Stimulated activated CD4-positive, alpha-beta T cell treated with anti-CD3 and anti-CD28 coated beads, Interleukin-4, amount 100 ng/mL, for 1 hour (primary cell): ENCODE results near the gene RABGGTB.
"Not testable (repeated sequence)": the region's sequence is repeated elsewhere in the genome, so short reads cannot be mapped to it uniquely, and the experiment has no call there.

Experiments used
- DNase-seq: peaks from one replicate; pipeline ENCODE4 v3.0.0-alpha.2; 2020

Gene RABGGTB

DNA sequence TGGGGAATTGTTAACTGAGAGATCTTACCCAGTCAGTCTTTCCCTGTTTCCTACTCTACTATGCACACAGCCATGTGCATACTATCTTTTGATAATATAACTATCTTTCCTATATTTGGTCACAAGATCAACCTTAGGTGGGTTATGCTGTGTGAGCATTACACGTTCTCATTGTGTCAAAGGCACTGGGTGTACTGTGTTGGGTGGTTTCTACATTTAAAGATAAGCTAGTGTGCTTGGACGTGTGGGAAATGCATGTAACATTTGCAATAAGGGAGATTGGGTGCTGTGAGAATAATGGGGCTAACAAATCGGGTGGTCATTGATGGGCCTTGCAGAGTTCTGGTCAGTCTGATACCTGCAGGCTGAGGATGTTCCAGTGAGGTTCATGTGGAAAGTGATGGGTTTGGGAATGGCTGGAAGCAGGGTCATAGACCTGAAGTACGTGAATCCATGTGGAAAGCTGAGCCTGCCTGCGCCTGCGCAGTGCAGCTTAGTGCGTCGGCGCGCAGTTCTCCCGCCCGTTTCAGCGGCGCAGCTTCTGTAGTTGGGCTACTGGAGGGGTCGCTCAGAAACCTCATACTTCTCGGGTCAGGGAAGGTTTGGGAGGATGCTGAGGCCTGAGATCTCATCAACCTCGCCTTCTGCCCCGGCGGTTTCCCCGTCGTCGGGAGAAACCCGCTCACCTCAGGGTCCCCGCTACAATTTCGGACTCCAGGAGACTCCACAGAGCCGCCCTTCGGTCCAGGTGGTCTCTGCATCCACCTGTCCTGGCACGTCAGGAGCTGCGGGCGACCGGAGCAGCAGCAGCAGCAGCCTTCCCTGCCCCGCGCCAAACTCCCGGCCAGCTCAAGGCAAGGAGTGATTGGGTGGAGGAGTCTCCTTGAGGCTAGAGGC, 10.6 kb downstream of the RABGGTB start, which contains the start of gene MSH4:
TSS of gene MSH4 (plus strand) at position 507 of the 897 bp plus-strand sequence. CDS start at position 611, 104 bp downstream.
- peak; percentile 23 for DNase-seq

DNA sequence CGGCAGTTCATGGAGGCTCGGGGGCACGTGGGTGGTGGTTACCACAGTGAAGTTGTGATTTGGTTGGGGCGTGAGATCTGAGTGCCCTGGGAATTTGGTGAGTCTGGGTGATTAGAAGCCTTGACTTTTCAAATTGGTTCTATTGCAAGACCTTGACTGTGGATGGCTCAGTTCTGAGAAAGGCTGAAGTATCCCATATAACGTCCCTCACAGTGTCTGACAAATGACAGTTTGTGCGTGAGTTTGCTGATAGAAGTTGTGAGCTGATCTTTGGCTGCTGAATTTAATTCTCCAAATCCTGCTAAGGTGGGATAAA, 11.2 kb downstream of the RABGGTB start:
- DNase-seq, result no peak

- no peak for DNase-seq
These were observed 11.7 kb downstream of the RABGGTB start for GRCh38 chr1:75797606-75798216.

DNA sequence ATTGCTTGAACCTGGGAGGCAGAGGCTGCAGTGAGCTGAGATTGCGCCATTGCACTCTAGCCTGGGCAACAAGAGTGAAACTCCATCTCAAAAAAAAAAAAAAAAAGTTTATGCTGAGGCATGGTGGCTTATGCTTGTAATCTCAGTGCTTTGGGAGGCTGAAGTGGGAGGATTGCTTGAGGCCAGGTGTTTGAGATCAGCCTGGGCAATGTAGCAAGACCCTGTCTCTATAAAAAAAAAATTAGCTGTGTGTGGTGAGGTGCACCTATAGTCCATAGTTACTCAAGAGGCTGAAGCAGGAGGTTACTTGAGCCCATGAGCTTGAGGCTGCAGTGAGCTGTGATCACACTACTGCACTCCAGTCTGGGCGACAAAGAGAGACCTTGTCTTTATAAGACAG, 15.4 kb downstream of the RABGGTB start:
- not testable (repeated sequence) for DNase-seq

DNA sequence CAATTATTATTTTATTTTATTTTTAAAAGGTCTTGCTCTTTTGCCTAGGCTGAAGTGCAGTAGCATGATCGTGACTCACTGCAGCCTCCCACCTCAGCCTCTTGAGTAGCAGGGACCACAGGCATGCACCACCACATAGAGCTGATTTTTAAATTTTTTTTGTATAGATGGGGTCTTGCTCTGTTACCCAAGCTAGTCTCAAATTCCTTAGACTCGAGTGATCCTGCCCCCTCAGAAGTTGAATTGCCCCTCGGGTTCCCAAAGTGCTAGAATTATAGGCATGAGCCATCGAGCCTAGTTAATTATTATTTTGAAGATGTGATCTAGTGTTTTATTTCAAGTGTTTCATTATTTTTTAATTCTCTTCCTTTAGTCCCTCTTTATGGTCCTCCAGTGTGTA, 22.9 kb downstream of the RABGGTB start:
- no peak for DNase-seq

GRCh38 chr1:75810113-75810512, 24.1 kb downstream of the RABGGTB start:
- not testable (repeated sequence) for DNase-seq

- no peak for DNase-seq
These were observed 25.3 kb downstream of the RABGGTB start for GRCh38 chr1:75811211-75811981.

- no peak for DNase-seq
These were observed 26.0 kb downstream of the RABGGTB start for GRCh38 chr1:75812065-75812464.

- DNase-seq, result not testable (repeated sequence)
These were observed 37.5 kb downstream of the RABGGTB start for GRCh38 chr1:75823596-75823995.

GRCh38 chr1:75836528-75837100, 50.6 kb downstream of the RABGGTB start:
- no peak for DNase-seq

DNA sequence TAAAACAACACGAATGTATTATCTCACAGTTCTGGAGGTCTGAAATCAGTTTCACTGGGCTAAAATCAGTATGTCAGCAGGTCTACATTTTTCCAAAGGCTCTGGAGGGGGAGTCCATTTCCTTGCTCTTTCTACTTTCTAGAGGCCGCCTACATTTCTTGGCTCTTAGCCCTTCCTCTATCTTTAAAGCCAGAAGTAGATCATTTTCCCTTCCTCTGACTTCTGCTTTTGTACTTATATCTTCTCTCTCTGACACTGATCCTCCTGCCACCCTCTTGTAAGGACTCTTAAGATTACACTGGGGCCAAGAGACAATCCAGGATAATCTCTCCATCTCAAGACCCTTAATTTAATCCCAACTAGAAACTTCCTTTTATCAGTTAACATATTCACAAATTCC, 52.0 kb downstream of the RABGGTB start:
- no peak for DNase-seq

- DNase-seq, result no peak
These were observed 55.4 kb downstream of the RABGGTB start for GRCh38 chr1:75841421-75841820.
